ENCODE results near the gene DSC1. TPM values are rescaled to one million over a fixed set of nuclear protein-coding genes. Genes with fewer than 3 reads are reported as not detected.
"Not testable (repeated sequence)": the region's sequence is repeated elsewhere in the genome, so short reads cannot be mapped to it uniquely, and the experiment has no call there.

DSC1 gene
- total RNA-seq, 1 donor from 2014 or later: not detected

DNA sequence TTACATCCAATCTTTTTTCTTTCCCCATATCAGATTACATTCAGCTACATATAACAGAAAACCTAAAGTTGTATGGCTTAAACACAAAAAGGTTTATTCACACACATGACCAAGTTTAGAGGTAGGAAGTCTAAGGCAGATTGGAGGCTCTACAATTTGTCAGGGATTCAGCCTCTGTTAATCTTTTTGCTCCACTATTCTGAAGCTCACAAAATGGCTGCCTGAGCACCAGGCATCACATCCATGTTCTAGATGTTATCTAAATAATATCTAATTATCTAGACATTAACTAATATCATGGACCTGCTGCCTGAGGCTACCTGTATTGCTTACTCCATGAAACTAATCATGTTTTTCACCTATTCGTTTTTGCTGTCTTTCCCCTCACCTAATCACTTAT is 36.8 kb downstream of the DSC1 start:
- H3K36me3 Mint-ChIP-seq (ENCODE audit: unreplicated experiment): no peaks in the 10 kb centered on the region

DNA sequence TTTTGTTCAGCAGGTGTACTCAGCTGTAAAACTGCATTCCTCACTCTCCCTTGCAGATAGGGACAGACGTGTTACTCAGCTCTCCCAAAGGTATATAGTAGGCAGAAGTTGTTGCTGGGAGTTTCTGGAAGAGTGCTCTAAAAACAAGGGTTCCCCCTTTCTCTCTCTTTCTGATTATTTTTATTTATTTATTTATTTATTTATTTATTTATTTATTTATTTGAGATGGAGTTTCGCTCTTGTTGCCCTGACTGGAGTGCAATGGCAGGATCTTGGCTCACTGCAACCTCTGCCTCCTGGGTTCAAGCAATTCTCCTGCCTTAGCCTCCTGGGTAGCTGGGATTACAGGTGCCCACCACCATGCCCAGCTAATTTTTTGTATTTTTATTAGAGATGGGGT is 39.5 kb downstream of the DSC1 start:
- DNase-seq; H3K27me3 Mint-ChIP-seq (ENCODE audit: unreplicated experiment); H3K4me3 Mint-ChIP-seq (ENCODE audit: unreplicated experiment); H3K9me3 Mint-ChIP-seq (ENCODE audit: unreplicated experiment); H3K4me1 Mint-ChIP-seq (ENCODE audit: low read depth, unreplicated experiment); H3K27ac Mint-ChIP-seq (ENCODE audit: unreplicated experiment); H3K36me3 Mint-ChIP-seq (ENCODE audit: unreplicated experiment): not testable (repeated sequence)

More for the DNA sequence above, 36.8 kb downstream of the DSC1 start:
- Mint-ChIP-seq H3K4me1 (ENCODE audit: low read depth, unreplicated experiment) (no peaks in the 10 kb centered on the region), H3K27me3 (ENCODE audit: unreplicated experiment) (no peaks in the 10 kb centered on the region), H3K4me3 (ENCODE audit: unreplicated experiment) (no peak overlapping the region), H3K27ac (ENCODE audit: unreplicated experiment) (no peak overlapping the region), H3K9me3 (ENCODE audit: unreplicated experiment) (no peaks in the 10 kb centered on the region)
- no peak for DNase-seq
- TF ChIP-seq, protein P1, sequence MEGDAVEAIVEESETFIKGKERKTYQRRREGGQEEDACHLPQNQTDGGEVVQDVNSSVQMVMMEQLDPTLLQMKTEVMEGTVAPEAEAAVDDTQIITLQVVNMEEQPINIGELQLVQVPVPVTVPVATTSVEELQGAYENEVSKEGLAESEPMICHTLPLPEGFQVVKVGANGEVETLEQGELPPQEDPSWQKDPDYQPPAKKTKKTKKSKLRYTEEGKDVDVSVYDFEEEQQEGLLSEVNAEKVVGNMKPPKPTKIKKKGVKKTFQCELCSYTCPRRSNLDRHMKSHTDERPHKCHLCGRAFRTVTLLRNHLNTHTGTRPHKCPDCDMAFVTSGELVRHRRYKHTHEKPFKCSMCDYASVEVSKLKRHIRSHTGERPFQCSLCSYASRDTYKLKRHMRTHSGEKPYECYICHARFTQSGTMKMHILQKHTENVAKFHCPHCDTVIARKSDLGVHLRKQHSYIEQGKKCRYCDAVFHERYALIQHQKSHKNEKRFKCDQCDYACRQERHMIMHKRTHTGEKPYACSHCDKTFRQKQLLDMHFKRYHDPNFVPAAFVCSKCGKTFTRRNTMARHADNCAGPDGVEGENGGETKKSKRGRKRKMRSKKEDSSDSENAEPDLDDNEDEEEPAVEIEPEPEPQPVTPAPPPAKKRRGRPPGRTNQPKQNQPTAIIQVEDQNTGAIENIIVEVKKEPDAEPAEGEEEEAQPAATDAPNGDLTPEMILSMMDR (IDR thresholded peaks at IDR 0.05; ENCODE audit: partially characterized antibody, unreplicated experiment): no peak

DNA sequence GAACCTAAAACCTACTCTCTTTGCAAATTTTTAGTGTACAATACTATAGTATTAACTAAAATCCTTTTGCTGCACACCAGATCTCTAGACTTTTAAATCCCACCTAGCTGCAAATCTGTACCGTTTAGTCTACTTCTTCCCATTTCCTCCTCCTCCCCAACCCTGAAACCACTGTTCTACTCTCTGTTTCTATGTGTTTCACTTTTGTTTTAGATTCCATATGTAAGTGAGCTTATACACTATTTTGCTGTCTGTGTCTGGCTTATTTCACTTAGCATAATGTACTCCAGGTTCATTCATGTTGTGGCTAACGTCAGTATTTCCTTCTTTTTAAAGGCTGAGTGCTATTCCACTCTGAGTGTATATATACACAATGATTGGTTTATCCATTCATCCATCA is 42.1 kb downstream of the DSC1 start:
- TF ChIP-seq, protein P1 (IDR thresholded peaks at IDR 0.05; ENCODE audit: partially characterized antibody, unreplicated experiment): no peak
- H3K4me1 Mint-ChIP-seq (ENCODE audit: low read depth, unreplicated experiment): no peaks in the 10 kb centered on the region
- DNase-seq: no peak
- peaks cover 2% of the 10 kb centered on the region for H3K9me3 Mint-ChIP-seq (ENCODE audit: unreplicated experiment)
- H3K27ac Mint-ChIP-seq (ENCODE audit: unreplicated experiment): no peak overlapping the region
- H3K4me3 Mint-ChIP-seq (ENCODE audit: unreplicated experiment): no peak overlapping the region
- H3K27me3 Mint-ChIP-seq (ENCODE audit: unreplicated experiment): no peaks in the 10 kb centered on the region
- H3K36me3 Mint-ChIP-seq (ENCODE audit: unreplicated experiment): no peaks in the 10 kb centered on the region

DNA sequence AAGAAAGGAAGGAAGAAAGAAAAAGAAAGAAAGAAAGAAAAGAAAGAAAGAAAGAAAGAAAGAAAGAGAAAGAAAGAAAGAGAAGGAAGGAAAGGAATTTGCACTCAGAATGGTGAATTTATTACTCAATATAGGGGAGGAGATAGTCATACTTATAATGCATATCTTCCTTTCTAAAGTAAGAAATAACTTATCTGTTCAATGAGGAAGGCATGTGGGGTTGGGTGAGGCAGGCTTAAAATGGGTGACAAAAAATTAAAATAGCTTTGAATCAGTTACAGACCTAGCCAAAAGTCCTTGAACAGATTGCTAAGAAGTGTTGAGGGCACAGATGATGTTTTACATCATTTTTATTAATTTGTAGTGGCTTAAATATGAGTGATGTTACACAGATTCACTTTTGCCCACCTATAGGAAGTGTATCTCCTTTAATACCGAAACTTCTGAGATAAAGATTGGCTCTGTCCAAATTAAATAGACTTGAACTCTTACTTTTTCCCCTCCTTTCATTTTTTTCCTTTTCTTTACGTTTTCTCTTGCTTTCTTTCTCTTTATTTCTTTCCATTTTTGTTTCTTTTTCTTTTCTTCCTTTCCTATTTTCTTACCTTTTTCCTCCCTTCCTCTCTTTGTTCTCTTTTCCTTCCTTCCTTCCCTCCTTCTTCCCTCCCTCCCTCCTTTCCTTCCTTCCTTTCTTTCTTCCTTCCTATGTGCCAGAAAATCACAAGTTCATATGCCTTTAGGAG is 45.6 kb downstream of the DSC1 start:
- Mint-ChIP-seq H3K9me3 (ENCODE audit: unreplicated experiment) (peaks cover 2% of the 10 kb centered on the region), H3K4me1 (ENCODE audit: low read depth, unreplicated experiment) (no peaks in the 10 kb centered on the region), H3K4me3 (ENCODE audit: unreplicated experiment) (no peak overlapping the region), H3K27me3 (ENCODE audit: unreplicated experiment) (no peaks in the 10 kb centered on the region), H3K36me3 (ENCODE audit: unreplicated experiment) (no peaks in the 10 kb centered on the region), H3K27ac (ENCODE audit: unreplicated experiment) (no peak overlapping the region)
- TF ChIP-seq, protein P1 (IDR thresholded peaks at IDR 0.05; ENCODE audit: partially characterized antibody, unreplicated experiment): no peak
- DNase-seq: no peak

DNA sequence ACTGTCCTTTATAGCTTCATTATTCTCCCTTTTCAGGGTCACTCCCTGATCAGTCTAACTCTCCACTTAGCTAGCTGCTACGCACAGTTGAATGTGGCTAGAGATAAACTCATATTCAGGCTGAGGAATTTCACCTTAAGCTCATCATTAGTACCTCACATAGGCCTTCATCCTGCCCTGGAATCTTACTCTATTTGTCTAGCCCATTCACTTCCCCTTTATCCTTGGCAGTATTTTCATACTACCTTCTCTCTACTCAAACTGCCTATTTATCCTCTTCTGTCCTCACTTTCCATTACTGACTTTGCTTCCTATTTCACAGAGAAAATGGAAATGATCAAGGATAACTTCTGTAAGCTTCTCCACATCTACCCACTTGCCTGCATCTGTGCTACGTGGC is 49.9 kb downstream of the DSC1 start:
- TF ChIP-seq, protein P1 (IDR thresholded peaks at IDR 0.05; ENCODE audit: partially characterized antibody, unreplicated experiment): no peak
- Mint-ChIP-seq H3K27me3 (ENCODE audit: unreplicated experiment) (no peaks in the 10 kb centered on the region), H3K9me3 (ENCODE audit: unreplicated experiment) (no peaks in the 10 kb centered on the region), H3K4me1 (ENCODE audit: low read depth, unreplicated experiment) (no peaks in the 10 kb centered on the region), H3K4me3 (ENCODE audit: unreplicated experiment) (no peak overlapping the region), H3K27ac (ENCODE audit: unreplicated experiment) (no peak overlapping the region), H3K36me3 (ENCODE audit: unreplicated experiment) (no peaks in the 10 kb centered on the region)
- no peak for DNase-seq
